ENCODE measurements around the gene TNNI3. TPM values are rescaled to one million over a fixed set of nuclear protein-coding genes. Genes with fewer than 3 reads are reported as not detected.

Gene TNNI3
- total RNA-seq, 2 experiments from 2014 or later, result not detected

DNA sequence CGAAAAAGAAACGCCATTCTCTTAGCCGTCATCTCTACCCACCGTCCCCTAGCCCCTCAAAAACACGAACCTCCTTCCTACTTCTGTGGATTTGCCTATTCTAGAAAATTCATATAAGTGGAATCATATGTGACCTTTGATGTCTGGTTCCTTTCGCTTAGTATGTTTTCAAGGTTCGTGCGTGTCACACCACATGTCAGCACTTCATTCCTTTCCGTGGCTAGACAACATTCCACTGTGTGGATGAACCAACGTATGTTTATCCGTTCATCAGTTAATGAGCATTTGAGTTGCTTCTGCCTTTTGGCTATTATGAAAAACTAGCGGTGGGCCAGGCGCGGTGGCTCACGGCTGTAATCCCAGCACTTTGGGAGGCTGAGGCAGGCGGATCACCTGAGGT is 26.1 kb downstream of the TNNI3 start:
- Mint-ChIP-seq H3K9me3 (no peaks in the 10 kb centered on the region), H3K27me3 (peaks cover 55% of the 10 kb centered on the region), H3K27ac (no peak overlapping the region), H3K4me3 (no peak overlapping the region), H3K36me3 (ENCODE audit: low read depth) (no peaks in the 10 kb centered on the region), H3K4me1 (ENCODE audit: low read depth) (no peaks in the 10 kb centered on the region)
- ChIA-PET POLR2A (no interaction called here), CTCF (no interaction called here)
- peaks cover 20 to 22% of the 10 kb centered on the region in 2 experiments for H3K27me3 ChIP-seq (ENCODE audit: control insufficient read depth in 1 of 2, insufficient read depth in 2 of 2, low read length in 2 of 2)
- DNase-seq, result no peak
- TF ChIP-seq, protein P1, sequence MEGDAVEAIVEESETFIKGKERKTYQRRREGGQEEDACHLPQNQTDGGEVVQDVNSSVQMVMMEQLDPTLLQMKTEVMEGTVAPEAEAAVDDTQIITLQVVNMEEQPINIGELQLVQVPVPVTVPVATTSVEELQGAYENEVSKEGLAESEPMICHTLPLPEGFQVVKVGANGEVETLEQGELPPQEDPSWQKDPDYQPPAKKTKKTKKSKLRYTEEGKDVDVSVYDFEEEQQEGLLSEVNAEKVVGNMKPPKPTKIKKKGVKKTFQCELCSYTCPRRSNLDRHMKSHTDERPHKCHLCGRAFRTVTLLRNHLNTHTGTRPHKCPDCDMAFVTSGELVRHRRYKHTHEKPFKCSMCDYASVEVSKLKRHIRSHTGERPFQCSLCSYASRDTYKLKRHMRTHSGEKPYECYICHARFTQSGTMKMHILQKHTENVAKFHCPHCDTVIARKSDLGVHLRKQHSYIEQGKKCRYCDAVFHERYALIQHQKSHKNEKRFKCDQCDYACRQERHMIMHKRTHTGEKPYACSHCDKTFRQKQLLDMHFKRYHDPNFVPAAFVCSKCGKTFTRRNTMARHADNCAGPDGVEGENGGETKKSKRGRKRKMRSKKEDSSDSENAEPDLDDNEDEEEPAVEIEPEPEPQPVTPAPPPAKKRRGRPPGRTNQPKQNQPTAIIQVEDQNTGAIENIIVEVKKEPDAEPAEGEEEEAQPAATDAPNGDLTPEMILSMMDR (IDR thresholded peaks at IDR 0.05), result no peak
- H3K36me3 ChIP-seq (ENCODE audit: insufficient read depth, low read length), result no peaks in the 10 kb centered on the region
- no peak overlapping the region for H3K27ac ChIP-seq (ENCODE audit: low read depth in 1 of 2, low read length in 2 of 2)
- intact Hi-C loops (cut with DNase I, micrococcal nuclease), result loop anchor here in 1 of 2 experiments (2.0 kb wide), 1 partner anchor 65 kb away; no protein-coding TSS in a partner anchor
- peaks cover 0 to 6% of the 10 kb centered on the region in 2 experiments for H3K9me3 ChIP-seq (ENCODE audit: control insufficient read depth in 1 of 2, insufficient read depth in 1 of 2, low read length in 2 of 2)
- H3K4me3 ChIP-seq (ENCODE audit: low read length), result no peak overlapping the region
- no peaks in the 10 kb centered on the region for H3K4me1 ChIP-seq (ENCODE audit: insufficient read depth, low read length)
- ATAC-seq (ENCODE audit: poor library complexity), result no peak

DNA sequence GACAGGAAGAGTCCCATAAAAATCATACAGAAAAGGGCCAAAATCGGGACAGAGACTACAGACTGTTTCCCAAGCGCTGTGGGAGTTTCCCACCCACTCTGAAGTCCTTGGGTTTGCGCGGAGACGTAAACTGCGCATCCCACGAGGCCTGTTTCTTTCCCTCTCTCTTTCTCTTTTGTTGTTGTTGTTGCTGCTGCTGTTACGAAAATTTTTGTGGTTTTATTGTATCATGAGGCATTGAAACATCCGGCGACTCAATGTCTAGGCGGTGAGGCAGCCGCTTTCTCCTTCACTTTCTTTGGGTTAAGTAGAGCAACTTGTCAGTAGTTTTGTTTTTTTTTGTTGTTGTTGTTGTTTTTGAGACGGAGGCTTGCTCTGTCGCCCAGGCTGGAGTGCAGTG is 38.5 kb downstream of the TNNI3 start:
- H3K9me3 ChIP-seq (ENCODE audit: control insufficient read depth in 1 of 2, insufficient read depth in 1 of 2, low read length in 2 of 2), result peaks cover 0 to 3% of the 10 kb centered on the region in 2 experiments
- TF ChIP-seq, protein P1 (IDR thresholded peaks at IDR 0.05), result no peak
- ChIA-PET CTCF (interaction anchor here (1.1 kb wide), 1 partner anchor 173 kb away, joined by 3 read pairs; no protein-coding TSS in a partner anchor), POLR2A (interaction anchor here (1.7 kb wide), 1 partner anchor 56 kb away, joined by 5 read pairs; the partner anchor contains the start of gene RDH13)
- no peaks in the 10 kb centered on the region for H3K9me3 Mint-ChIP-seq
- peak overlapping the region; percentile 71 for H3K27ac Mint-ChIP-seq
- H3K4me3 Mint-ChIP-seq, result peak overlapping the region; percentile 92
- H3K4me1 ChIP-seq (ENCODE audit: insufficient read depth, low read length), result peaks cover 46% of the 10 kb centered on the region
- no peak overlapping the region for H3K4me3 ChIP-seq (ENCODE audit: low read length)
- H3K36me3 ChIP-seq (ENCODE audit: insufficient read depth, low read length), result peaks cover 6% of the 10 kb centered on the region
- no peaks in the 10 kb centered on the region for H3K27me3 ChIP-seq (ENCODE audit: control insufficient read depth in 1 of 2, insufficient read depth in 2 of 2, low read length in 2 of 2)
- H3K4me1 Mint-ChIP-seq (ENCODE audit: low read depth), result peaks cover 37% of the 10 kb centered on the region
- peaks cover 7% of the 10 kb centered on the region for H3K27me3 Mint-ChIP-seq
- H3K36me3 Mint-ChIP-seq (ENCODE audit: low read depth), result peaks cover 16% of the 10 kb centered on the region
- DNase-seq (peak in 5 of 14 experiments; percentile 14 to 65 (median 24)), ATAC-seq (ENCODE audit: poor library complexity) (no peak)
- intact Hi-C loops (cut with DNase I, micrococcal nuclease), result loop anchor here in 1 of 2 experiments (2.0 to 5.0 kb wide), 4 partner anchors 117 to 538 kb away; partner anchors contain the start of gene U2AF2
- H3K27ac ChIP-seq (ENCODE audit: low read depth in 1 of 2, low read length in 2 of 2), result no peak overlapping the region

DNA sequence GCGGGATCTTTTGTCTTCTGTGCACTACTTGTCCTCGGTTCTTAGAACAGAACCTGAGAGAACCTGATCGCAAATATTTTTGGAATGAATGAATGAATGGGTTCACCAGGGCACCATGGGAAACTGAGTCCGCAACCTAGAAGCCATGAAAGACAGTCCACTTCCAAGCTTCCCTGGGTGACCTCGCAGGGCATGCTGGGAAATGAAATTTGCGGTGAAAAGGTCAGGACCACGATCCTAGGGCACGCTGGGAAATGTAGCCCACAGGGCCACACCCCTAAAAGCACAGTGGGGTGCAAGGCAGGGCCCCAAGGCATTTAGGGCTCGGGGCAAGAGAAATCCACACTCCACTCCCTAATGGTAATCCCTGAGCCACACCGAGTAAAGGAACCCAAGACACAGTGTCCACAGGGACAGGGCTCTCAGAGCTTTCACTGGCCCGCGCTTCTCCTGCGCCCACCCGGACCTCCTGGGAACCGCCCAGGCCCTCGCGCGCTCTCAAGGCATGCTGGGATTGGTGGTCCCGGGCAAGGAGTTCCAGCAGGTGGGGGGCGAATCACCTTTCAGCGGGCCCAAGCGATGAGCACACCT is 39.0 kb downstream of the TNNI3 start:
- Histone ChIP-seq H3K9me3 (ENCODE audit: control insufficient read depth in 1 of 2, insufficient read depth in 1 of 2, low read length in 2 of 2) (peaks cover 0 to 3% of the 10 kb centered on the region in 2 experiments), H3K4me3 (ENCODE audit: low read length) (peak overlapping the region; percentile 60), H3K4me1 (ENCODE audit: insufficient read depth, low read length) (peaks cover 47% of the 10 kb centered on the region), H3K27me3 (ENCODE audit: control insufficient read depth in 1 of 2, insufficient read depth in 2 of 2, low read length in 2 of 2) (no peaks in the 10 kb centered on the region), H3K27ac (ENCODE audit: low read depth in 1 of 2, low read length in 2 of 2) (no peak overlapping the region), H3K36me3 (ENCODE audit: insufficient read depth, low read length) (peaks cover 6% of the 10 kb centered on the region)
- H3K4me3 Mint-ChIP-seq, result peak overlapping the region; percentile 92
- DNase-seq (peak in 4 of 14 experiments; percentile 19 to 47 (median 26)), ATAC-seq (ENCODE audit: poor library complexity) (no peak)
- H3K36me3 Mint-ChIP-seq (ENCODE audit: low read depth), result peaks cover 16% of the 10 kb centered on the region
- CTCF ChIA-PET, result interaction anchor here (1.5 to 2.4 kb wide), 2 partner anchors 30 to 42 kb away, joined by 5 to 8 read pairs; no protein-coding TSS in a partner anchor
- H3K9me3 Mint-ChIP-seq, result no peaks in the 10 kb centered on the region
- peaks cover 2% of the 10 kb centered on the region for H3K27me3 Mint-ChIP-seq
- intact Hi-C loops (cut with DNase I, micrococcal nuclease), result loop anchor here in 1 of 2 experiments (2.0 to 5.0 kb wide), 4 partner anchors 116 to 539 kb away; partner anchors contain the start of gene U2AF2
- H3K27ac Mint-ChIP-seq, result peak overlapping the region; percentile 85
- TF ChIP-seq, protein P1 (IDR thresholded peaks at IDR 0.05), result no peak
- H3K4me1 Mint-ChIP-seq (ENCODE audit: low read depth), result peaks cover 37% of the 10 kb centered on the region
- POLR2A ChIA-PET, result interaction anchor here (0.6 to 1.9 kb wide), 8 partner anchors 37 to 670 kb away, joined by 3 to 10 read pairs (median 5); partner anchors contain the start of genes FIZ1, KMT5C, LENG8 and RDH13
